ENCODE measurements around the gene ZEB2.

Gene ZEB2

GRCh38 chr2:144522897-144523595 lies 3.1 kb upstream of the ZEB2 start:
- TF ChIP-seq CTCF (IDR thresholded peaks at IDR 0.05; ENCODE audit: insufficient read depth, low read length, poor library complexity, severe bottlenecking) (no peak), EZH2phosphoT487 (conservative IDR thresholded peaks at IDR 0.05; ENCODE audit: low read length) (no peak)
- Histone ChIP-seq H3K9me3 (ENCODE audit: insufficient read depth, low read length) (no peaks in the 10 kb centered on the region), H3K79me2 (ENCODE audit: insufficient read depth, low read length) (no peaks in the 10 kb centered on the region), H3K4me3 (ENCODE audit: insufficient read depth, low read length, poor library complexity, severe bottlenecking) (peak overlapping the region; percentile 53), H3K4me2 (ENCODE audit: low read depth, low read length, poor library complexity, severe bottlenecking) (peak overlapping the region; percentile 88), H4K20me1 (ENCODE audit: low read depth, low read length) (no peaks in the 10 kb centered on the region), H3K36me3 (ENCODE audit: low read length) (no peaks in the 10 kb centered on the region), H3K27me3 (ENCODE audit: low read length) (no peaks in the 10 kb centered on the region), H3K9ac (ENCODE audit: low read length) (peak overlapping the region; percentile 45), H3K9me2 (replicated peaks; ENCODE audit: insufficient read depth, low read length) (no peaks in the 10 kb centered on the region), H3F3A (ENCODE audit: insufficient read depth) (peaks cover 11% of the 10 kb centered on the region; the same call in 1 of the 2 replicates), H3K27ac (ENCODE audit: low read depth, low read length) (no peak overlapping the region), H2AFZ (ENCODE audit: low read depth, low read length, severe bottlenecking) (peak overlapping the region; percentile 66)

GRCh38 chr2:144522176-144522896 lies 2.4 kb upstream of the ZEB2 start:
- TF ChIP-seq CTCF (IDR thresholded peaks at IDR 0.05; ENCODE audit: insufficient read depth, low read length, poor library complexity, severe bottlenecking) (no peak), EZH2phosphoT487 (conservative IDR thresholded peaks at IDR 0.05; ENCODE audit: low read length) (no peak)
- Histone ChIP-seq H3K9me3 (ENCODE audit: insufficient read depth, low read length) (no peaks in the 10 kb centered on the region), H3K9me2 (replicated peaks; ENCODE audit: insufficient read depth, low read length) (no peaks in the 10 kb centered on the region), H3K79me2 (ENCODE audit: insufficient read depth, low read length) (no peaks in the 10 kb centered on the region), H3K4me2 (ENCODE audit: low read depth, low read length, poor library complexity, severe bottlenecking) (no peak overlapping the region), H3K27ac (ENCODE audit: low read depth, low read length) (no peak overlapping the region), H3K4me3 (ENCODE audit: insufficient read depth, low read length, poor library complexity, severe bottlenecking) (no peak overlapping the region), H4K20me1 (ENCODE audit: low read depth, low read length) (no peaks in the 10 kb centered on the region), H2AFZ (ENCODE audit: low read depth, low read length, severe bottlenecking) (no peak overlapping the region), H3K36me3 (ENCODE audit: low read length) (no peaks in the 10 kb centered on the region), H3K9ac (ENCODE audit: low read length) (no peak overlapping the region), H3K27me3 (ENCODE audit: low read length) (no peaks in the 10 kb centered on the region), H3F3A (ENCODE audit: insufficient read depth) (peaks cover 11% of the 10 kb centered on the region; the same call in 1 of the 2 replicates)

GRCh38 chr2:144521686-144522085 lies 1.8 kb upstream of the ZEB2 start:
- H3K27me3 ChIP-seq (ENCODE audit: low read length), result no peaks in the 10 kb centered on the region
- H2AFZ ChIP-seq (ENCODE audit: low read depth, low read length, severe bottlenecking), result no peak overlapping the region
- H3K9me2 ChIP-seq (replicated peaks; ENCODE audit: insufficient read depth, low read length), result no peaks in the 10 kb centered on the region
- TF ChIP-seq CTCF (IDR thresholded peaks at IDR 0.05; ENCODE audit: insufficient read depth, low read length, poor library complexity, severe bottlenecking), result no peak
- TF ChIP-seq EZH2phosphoT487 (conservative IDR thresholded peaks at IDR 0.05; ENCODE audit: low read length), result no peak
- H4K20me1 ChIP-seq (ENCODE audit: low read depth, low read length), result no peaks in the 10 kb centered on the region
- no peaks in the 10 kb centered on the region for H3K36me3 ChIP-seq (ENCODE audit: low read length)
- no peak overlapping the region for H3K27ac ChIP-seq (ENCODE audit: low read depth, low read length)
- no peak overlapping the region for H3K4me2 ChIP-seq (ENCODE audit: low read depth, low read length, poor library complexity, severe bottlenecking)
- H3K4me3 ChIP-seq (ENCODE audit: insufficient read depth, low read length, poor library complexity, severe bottlenecking), result no peak overlapping the region
- peaks cover 11% of the 10 kb centered on the region; the same call in 1 of the 2 replicates for H3F3A ChIP-seq (ENCODE audit: insufficient read depth)
- no peaks in the 10 kb centered on the region for H3K79me2 ChIP-seq (ENCODE audit: insufficient read depth, low read length)
- no peak overlapping the region for H3K9ac ChIP-seq (ENCODE audit: low read length)
- no peaks in the 10 kb centered on the region for H3K9me3 ChIP-seq (ENCODE audit: insufficient read depth, low read length)

All from SU-DHL-6 (cell line).